Hematopoietic multipotent progenitor cell treated with erythropoietin and hydrocortisone succinate and interleukin-3 and kit ligand, for 6 days (in vitro differentiated cells): ENCODE results near the gene PDX1.
A peak's percentile ranks its signal among the peaks of the same experiment; 100 is the strongest.

ENCODE experiments used
- DNase-seq: peaks from one replicate; pipeline ENCODE4 v3.0.0-alpha.2; 2015

PDX1 gene

GRCh38 chr13:27922883-27923612 is 3.2 kb downstream of the PDX1 start:
- no peak for DNase-seq

- DNase-seq, result peak; percentile 35
Observed at GRCh38 chr13:27923794-27924528, 4.2 kb downstream of the PDX1 start.

GRCh38 chr13:27924529-27925141 is 4.8 kb downstream of the PDX1 start:
- no peak for DNase-seq

- DNase-seq, result no peak
Observed at GRCh38 chr13:27925220-27925991, 5.6 kb downstream of the PDX1 start.

- no peak for DNase-seq
Observed at GRCh38 chr13:27926644-27927434, 7.0 kb downstream of the PDX1 start.

GRCh38 chr13:27927444-27928352 is 7.9 kb downstream of the PDX1 start:
- no peak for DNase-seq

GRCh38 chr13:27928353-27928804 is 8.6 kb downstream of the PDX1 start:
- no peak for DNase-seq

GRCh38 chr13:27928805-27929753 is 9.3 kb downstream of the PDX1 start:
- DNase-seq, result no peak

GRCh38 chr13:27929868-27930267 is 10.1 kb downstream of the PDX1 start:
- no peak for DNase-seq

GRCh38 chr13:27933118-27933517 is 13.3 kb downstream of the PDX1 start:
- DNase-seq, result no peak

GRCh38 chr13:27933580-27934328 is 14.0 kb downstream of the PDX1 start:
- no peak for DNase-seq

- no peak for DNase-seq
Observed at GRCh38 chr13:27942972-27943371, 23.2 kb downstream of the PDX1 start.

GRCh38 chr13:27952876-27953675 is 33.3 kb downstream of the PDX1 start:
- DNase-seq, result no peak

GRCh38 chr13:27953676-27954405 is 34.0 kb downstream of the PDX1 start:
- peak; percentile 85 for DNase-seq

GRCh38 chr13:27954406-27954851 is 34.6 kb downstream of the PDX1 start:
- DNase-seq, result no peak

- DNase-seq, result no peak
Observed at GRCh38 chr13:27955014-27955591, 35.3 kb downstream of the PDX1 start.
